Activated CD4-positive, alpha-beta T cell treated with anti-CD3 and anti-CD28 coated beads, Interleukin-2, amount 50 U/mL, for 4 hours (primary cell): ENCODE results near the gene HINT3.
A peak's percentile ranks its signal among the peaks of the same experiment; 100 is the strongest.
"Not testable (repeated sequence)": the region's sequence is repeated elsewhere in the genome, so short reads cannot be mapped to it uniquely, and the experiment has no call there.

Source experiments
- DNase-seq, 2 experiments: peaks; one replicate each; pipeline ENCODE4 v3.0.0-alpha.2; 2020

HINT3 gene

DNA sequence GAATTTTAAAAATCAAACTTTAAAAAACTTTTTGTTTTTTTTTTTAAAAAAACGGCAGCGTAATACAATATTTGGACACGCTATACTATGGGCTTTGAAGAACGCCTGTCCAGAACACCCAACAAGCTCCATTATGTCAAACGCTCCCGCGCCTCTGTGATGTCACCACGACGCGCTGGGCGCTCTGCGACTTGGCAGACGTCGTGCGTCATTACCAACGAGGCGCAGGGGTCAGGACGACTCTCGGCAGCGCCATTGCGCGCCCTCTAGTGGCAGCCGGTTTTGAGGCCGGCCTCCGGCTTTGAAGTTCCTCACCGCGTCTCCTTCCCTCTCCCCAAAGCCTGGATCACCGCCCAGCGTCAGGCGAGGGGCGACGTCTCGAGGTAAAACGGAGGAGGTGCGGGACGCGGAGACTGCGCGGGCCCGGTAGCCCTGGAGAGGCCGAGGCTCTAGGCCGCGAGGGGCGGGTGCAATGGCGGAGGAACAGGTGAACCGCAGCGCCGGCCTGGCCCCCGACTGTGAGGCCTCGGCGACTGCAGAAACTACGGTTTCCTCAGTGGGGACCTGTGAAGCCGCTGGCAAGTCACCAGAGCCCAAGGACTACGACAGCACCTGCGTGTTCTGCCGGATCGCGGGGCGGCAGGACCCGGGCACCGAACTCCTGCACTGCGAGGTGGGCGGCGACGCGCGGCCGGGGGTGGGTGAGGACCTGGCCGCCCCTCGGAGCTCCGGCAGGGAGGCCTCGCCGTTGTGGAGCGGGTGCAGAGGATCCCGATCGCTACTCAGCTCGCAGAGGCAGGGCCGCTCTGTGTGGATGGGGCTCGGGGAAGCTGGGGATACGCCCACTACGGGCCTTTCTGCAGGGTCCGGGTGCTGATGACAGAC, at the start of gene HINT3:
Gene HINT3 (plus strand): TSS at position 265 of the 885 bp plus-strand sequence. CDS start 208 bp downstream, at position 473.
- DNase-seq: peak; percentile 98

DNA sequence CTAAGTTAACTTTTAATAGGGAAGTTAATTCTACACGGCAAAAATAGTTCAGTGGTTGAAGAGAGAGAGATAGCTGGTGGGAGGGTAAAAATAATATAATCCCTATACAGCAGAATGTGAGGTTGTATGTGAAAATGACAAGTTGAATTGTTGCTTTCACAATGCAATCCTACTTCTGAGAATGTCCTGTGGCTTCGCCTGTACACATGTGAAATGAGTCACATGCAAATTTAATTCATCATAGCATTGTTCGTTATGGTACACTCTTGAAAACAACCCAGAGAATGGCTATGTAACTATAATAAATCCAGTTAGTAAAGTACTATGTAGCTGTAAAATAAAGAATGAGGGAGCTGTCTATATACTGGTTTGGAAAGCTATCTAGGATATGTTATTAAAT, 46.0 kb upstream of the HINT3 start:
- no peak for DNase-seq

DNA sequence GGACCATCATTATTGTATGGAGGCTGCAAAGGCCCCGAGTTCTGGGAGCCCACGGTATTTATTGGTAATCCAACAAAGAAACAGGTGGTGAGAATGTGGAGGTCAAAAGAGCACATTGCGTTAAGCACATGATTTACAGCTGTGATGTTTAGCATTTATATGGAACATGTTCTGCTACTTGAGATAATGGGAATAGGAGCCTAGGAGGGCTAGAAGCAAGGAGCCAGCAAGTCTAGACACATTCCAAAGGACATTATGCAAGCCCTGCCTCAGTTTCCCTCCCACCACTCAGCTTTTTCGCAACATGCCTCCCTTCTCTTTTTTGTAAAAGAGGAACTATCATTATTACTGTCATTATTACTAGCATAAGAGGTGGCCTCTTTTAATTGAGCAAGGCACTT, 45.5 kb upstream of the HINT3 start:
- not testable (repeated sequence) for DNase-seq

DNA sequence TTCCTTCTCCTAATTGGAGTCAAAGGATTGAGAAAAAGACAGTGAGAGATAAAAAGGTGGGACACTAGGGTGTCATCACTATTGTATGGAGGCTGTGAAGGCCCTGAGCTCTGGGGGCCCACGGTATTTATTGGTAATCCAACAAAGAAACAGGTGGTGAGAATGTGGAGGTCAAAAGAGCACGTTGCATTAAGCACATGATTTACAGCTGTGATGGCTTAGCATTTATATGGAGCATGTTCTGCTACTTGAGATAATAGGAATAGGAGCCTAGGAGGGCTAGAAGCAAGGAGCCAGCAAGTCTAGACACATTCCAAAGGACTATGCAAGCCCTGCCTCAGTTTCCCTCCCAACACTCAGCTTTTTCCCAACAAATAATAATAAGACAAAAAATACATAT, 44.1 kb upstream of the HINT3 start:
- DNase-seq: not testable (repeated sequence)

DNA sequence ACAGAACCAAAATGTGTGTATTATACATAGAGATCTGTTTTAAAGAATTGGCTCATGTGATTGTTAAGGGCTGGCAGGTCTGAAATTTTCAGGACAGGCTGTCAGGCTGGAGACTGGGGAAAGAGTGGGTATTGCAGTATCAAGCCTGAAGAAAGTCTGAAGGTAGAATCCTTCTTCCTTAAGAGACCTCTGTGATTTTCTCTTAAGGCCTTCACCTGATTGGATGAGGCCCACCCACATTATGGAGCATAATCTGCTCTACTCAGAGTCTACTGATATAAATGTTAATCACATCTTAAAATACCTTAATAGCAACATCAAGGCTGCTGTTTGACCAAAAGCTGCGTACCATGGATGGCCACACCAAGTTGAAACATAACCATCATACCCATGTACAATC, 43.4 kb upstream of the HINT3 start:
- DNase-seq: no peak

DNA sequence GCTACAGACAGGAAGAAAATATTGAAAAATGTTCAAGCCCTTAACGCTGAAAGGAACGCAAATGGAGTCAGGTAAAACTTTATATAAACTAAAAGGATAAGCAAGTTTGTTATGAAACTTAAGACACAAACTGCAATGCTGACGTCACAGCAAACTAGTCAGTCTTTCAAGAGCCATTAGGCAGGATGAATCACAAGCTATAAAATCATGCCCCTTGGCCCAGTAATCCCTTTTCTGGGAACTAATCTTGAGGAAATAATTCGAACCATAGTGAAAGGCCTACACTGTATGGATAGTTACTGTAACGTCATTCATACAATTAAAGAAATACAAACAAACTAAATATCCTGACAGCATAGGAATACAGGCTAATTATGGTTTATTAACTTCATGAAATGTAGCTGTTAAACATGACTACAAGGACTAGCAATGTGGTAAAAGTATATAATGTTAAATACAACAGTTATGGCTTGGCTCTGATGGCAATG, 42.7 kb upstream of the HINT3 start:
- no peak for DNase-seq

DNA sequence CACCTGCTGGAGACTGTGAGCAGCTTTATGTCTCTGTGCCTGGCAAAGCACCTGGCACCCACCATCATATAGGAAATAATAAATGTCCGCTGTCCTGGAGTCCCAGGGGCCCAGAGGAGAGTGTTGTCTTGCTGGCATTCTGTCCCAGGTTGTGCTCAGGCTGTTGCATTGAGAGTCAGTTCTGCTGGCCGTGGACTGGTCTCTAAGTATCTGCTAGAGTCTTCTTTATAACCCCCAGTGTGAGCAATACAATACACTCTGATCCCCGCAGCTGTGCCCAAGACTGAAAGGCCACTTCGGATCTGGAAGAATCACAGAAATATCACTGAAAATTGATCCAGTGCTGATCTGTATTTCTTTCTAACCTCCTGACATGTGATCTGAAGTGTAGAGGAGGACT, 38.3 kb upstream of the HINT3 start:
- no peak for DNase-seq

DNA sequence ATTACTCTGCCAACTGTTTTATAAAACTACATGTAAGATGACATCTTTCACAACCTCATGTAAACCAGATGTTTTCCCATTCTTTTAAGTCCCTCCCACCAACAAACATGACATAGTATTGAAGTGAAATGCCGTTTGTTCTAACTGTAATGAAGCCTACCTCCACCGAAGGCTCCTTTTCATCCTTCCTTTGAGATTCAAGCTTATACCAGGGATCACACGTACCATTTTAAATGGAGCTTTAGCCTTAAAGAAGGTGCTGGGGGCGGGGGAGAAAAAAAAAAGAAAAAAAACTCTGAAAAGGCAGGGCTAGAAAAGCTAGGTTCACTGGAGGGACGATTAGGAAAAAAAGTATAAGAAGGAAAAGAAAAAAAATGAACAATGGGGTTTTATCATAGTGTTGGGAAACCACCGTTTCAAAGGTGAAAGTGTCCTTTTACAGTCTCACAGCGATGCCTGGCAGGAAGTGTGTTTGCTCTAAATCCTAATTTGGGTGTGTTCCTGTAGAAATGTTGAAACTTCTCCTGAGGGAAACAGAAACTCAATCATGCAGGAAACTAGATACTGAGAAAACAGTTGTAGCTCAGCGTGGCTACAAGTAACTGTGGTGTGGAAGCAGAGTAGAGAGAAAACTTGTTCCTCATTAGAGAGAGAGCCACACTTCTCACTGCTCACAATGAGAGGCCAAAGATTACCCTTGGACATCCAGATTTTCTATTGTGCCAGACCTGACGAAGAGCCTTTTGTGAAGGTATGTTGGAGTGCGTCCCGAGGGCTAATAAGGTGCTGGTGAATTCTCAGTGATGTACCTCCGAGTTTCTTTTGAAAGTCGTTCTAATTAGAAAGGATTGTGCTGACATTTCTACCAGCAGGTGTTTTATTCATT, 37.6 kb upstream of the HINT3 start:
- DNase-seq: peak; percentile 24 to 48

DNA sequence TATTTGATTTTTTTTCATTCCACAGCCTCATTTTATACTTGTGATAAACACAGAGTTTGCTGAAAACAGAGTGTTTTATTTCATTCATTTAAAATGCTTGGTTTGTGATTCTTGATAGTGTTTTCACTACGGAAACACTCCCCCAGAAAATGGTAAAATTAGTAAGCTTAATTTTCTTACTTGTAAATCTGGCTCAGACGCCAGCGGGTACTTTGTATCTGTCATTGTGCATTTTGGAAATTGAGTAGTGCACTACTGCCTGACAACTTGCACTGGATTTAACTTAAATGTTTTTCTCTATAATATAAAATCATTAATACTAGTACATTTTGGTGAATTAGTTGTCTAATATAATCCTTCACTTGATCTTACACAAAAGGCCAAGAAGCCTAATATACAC, 37.0 kb upstream of the HINT3 start:
- no peak for DNase-seq

DNA sequence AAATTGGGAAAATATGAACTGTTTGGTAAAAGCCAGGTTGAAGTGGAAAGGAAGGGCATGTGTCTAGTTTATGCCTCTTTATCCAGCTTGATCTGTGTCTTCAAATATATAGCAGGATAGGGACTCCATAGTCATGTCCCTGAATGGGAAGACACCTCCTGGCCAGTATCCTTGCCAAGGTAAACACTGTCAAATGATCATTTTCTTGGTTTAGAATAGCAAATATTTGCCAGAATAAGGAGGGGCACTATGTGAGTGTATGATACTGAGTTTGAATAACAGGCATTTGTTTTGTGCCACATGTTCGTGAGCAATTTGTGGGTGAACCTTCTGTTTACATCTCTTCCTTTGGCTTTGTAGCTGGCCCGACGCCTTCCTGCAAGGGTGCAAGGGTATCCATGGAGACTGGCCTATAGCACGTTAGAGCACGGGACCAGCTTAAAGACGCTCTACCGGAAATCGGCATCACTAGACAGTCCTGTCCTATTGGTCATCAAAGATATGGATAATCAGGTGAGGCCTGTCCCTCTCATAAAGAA, 34.2 kb upstream of the HINT3 start:
- DNase-seq: no peak

DNA sequence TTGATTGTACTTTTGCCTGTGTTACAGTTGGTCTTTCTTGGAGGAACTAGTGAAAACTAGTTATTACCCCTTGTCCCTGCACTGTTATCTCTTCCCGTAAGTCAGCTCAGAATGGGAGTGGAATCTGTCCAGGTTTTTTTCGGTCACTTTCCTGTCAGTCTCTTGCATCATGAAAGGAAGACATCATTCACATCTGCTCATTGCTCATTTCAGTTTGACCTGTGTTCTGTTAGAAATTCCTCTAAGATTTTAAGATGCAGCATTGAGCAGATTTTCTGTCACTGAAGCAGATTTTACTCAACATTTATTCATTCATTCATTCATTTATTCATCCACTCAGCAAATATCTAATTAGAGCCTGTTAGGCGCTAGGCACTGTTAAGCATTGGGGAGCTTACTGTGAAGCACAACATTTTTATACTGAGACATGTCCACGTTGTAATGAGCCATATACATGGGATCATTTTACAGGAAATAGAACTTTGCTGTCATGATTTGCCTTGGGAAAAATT, 33.1 kb upstream of the HINT3 start:
- no peak for DNase-seq

DNA sequence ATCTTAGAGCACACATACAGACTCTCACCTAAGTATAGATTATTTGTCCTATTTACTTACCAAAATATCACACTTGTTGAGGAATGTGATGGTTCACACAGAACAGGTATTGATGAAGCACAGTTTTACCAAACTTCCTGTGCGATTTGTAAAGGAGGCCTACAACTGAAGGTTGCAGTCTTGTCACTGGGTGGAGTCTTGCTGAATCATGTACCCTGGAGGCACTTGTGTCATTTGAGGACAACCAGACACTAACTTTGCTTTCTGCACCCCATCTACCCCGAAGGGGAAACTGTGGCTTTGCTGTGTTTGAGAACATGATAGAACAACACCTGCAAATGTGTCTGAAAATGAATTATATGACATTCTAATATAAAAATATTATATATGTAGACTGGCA, 32.4 kb upstream of the HINT3 start:
- DNase-seq: no peak

DNA sequence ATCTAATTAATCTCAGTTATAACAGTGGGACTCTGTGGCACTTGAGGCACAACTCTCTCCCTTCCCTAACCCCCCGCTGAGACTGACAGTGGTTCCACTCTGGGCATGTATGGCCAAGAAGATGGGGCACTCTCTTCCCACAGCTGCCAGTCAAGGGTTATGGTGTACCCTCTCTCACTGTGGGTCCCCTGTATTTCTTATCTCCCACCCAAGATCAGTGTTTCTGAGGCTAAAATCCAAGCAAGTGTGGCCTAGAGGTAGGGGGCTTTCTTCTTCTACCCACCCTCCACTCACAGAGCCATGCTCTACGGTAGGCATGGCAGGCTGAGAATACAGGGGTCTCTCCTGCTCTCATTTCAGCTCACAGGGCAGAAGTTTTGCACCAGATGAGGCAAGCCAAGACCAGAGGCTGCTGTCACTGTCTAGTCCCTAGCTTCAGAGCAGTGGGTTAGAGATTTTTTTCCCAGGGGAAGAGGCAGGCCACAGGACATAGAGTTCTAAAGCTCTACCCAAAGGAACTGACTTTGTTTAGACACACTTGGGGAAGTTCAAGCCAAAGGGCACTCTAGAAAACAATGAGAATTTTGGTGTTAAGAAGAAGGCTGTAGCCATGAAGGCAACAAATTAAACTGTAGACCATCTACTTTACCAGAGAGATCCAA, 31.7 kb upstream of the HINT3 start:
- no peak for DNase-seq

DNA sequence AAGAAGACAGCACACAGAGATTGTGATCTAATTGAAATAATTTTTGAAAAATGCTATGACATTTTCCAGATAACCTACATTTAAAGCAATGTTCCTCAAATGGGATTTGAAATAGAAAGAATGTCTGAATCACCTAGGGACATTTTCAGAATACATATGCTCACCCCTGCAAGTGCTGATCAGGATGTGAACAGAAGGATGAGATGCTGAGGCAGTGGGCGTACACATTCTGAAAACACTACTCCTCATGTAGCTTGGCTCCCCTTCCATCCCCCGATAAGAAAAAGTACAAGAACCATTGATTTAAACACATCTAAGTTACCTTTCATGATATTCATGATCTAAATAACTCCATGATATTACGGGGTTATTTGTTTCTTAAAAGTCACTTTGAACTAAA, 29.9 kb upstream of the HINT3 start:
- no peak for DNase-seq

DNA sequence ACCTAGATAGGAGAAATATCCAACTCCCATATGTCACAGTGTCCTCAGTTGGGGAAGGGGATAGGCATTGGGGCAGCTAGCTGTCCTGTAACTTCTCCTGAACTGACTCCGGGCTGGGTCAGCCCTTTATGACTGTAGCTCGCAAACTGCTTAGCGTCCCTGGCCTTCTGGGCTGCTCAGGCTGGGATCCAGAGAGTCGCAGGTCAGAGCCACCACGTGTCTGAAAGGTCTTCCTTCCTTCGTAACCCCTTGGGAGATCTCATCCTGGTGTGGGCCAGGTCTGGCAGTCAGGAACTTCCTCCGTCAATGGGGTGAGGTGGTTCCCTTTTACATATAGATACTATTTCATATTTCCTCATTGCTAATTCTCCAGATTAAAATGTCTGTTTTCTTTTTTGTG, 28.8 kb upstream of the HINT3 start:
- no peak for DNase-seq

DNA sequence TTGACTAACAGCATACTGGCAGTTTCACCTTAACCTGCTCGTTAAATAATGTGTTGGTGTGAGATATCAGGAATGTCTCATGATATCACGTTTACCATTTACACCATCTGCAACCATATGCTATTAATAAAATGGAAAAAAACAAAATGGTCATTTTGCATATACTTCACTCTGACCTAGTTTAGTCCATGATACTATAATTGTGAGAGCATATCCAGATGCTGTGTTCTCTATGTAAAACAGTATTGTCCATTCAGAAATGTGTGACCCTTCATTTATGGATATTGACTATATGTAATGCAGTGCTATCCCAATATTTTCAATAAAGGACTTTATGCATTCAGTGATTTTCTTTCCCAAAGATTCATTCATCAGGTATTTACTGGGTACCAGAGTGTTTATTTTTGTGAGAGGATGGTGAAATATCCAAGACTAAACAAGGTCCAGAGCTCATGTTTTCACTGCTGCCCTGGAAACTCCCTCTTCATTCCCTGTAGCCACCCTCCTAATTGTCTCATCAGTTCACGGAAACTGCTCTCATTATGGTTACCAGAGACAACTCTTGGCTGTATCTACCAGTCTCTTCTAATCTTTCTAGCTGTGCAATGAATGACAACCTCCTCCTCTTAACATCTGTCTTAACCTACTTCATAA, 25.7 kb upstream of the HINT3 start:
- no peak for DNase-seq

DNA sequence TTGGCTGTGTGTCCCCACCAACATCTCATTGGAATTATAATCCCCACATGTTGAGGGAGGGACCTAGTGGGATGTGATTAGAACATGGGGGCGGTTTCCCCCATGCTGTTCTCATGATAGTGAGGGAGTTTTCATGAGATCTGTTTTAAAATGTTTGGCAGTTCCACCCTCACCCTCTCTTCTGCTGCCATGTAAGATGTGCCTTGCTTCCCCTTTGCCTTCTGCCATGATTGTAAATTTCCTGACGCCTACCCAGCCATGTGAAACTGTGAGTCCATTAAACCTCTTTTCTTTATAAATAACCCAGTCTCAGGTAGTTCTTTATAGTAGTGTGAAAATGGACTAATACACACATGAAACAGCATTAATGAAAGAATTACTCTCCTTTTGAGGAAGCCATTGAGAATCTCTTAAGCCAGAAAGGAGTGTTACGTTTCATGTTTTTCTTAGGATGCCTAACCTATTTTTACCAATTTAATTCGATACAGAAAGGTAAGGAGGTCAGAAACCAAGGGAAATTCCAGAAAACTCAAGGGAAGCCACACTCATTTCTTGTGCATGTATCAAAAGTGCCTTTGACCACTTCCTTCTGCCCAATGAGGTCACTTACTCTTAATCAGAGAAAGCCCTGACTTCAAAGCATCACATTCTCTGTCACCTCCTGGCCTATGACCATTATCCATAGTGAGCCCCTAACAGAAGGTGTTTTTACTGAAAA, 24.7 kb upstream of the HINT3 start:
- no peak for DNase-seq

DNA sequence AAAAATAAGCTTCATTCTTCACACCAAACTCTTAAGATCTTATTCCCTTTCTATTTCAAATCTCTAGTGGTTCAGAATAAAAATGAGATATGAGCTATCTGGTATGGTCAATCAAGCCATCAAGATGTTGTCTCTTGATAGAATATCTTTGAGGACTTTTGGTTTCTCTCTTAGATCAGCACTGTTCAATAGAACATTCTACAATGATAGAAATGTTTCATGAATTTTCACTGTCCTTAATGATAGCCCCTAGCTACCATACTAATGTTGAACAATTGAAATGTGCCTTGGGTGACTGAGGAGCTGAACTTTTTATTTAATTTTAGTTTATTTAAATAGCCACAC, 24.1 kb upstream of the HINT3 start:
- no peak for DNase-seq

DNA sequence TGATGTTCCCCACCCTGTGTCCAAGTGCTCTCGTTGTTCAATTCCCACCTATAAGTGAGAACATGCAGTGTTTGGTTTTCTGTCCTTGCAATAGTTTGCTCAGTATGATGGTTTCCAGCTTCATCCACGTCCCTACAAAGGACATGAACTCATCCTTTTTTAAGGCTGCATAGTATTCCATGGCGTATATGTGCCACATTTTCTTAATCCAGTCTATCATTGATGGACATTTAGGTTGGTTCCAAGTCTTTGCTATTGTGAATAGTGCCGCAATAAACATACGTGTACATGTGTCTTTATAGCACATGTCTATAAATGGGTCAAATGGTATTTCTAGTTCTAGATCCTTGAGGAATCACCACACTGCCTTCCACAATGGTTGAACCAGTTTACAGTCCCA, 21.1 kb upstream of the HINT3 start:
- DNase-seq: not testable (repeated sequence)

DNA sequence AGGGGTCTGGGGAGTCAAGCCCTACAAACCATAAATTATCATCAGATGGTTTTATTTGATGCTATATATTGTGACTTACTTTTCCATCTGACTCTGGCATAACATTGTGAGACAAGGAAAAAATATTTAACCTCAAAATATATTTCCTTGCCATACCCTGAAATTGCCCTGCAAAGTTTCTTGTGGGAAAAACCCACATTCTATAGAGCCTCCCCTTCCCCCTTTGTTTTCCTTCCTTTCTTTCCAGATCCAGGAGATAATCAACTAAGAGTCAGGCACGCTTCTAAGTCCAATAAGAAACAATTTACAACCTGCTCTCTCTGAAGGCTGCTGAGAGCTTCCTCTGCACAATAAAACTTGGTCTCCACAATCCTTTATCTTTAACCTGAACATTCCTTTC, 17.5 kb upstream of the HINT3 start:
- DNase-seq: no peak

DNA sequence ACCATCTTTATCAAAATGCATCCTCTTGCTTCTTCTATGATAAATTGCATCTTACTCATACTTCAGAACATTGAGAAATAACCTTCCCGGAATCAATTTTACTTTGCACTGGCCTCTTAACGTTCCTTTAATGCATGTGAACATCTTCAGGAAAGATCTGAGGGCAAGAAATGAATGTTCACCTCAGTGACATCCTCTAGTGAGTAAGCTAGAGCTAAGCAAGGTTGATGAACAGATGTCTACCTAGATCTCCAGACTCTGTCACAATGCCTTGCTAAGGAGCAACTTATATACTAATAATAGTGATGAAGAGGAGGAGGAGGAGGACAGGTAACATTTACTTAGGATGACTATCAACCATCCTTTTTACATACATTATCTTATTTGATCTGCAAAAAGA, 16.8 kb upstream of the HINT3 start:
- no peak for DNase-seq
